GM04504 (cell line): ENCODE data around the gene GHRH.

ENCODE experiments used
- DNase-seq: peaks from one replicate; pipeline ENCODE4 v3.0.0-alpha.2; 2012; ENCODE audit warnings: low read depth

Gene GHRH

GRCh38 chr20:37260923-37261322 is 691 bp downstream of the GHRH start:
- DNase-seq: no peak

- DNase-seq: no peak
These were observed 1.7 kb downstream of the GHRH start for GRCh38 chr20:37259865-37260264.

- DNase-seq: no peak
These were observed 2.6 kb downstream of the GHRH start for GRCh38 chr20:37259031-37259430.

DNA sequence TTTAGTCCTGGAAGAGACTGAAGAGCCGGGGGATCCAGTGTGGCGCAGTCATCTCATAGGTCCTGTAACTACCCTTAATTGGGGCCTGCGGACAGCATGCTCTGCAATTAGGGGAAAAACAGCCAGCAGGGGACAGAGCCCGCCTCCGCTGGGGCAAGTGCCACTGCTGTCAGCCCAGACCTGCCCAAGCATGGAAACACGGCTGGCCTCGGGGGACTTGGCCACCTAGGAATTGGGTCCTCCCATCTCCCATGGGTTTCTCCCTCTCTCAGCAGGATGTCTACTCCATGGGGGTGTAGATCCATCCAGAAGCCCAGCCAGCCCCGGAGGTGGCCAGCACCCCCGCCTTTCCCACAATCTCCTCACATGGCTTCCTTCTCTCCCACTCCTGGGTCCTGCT is 3.6 kb downstream of the GHRH start:
- no peak for DNase-seq

DNA sequence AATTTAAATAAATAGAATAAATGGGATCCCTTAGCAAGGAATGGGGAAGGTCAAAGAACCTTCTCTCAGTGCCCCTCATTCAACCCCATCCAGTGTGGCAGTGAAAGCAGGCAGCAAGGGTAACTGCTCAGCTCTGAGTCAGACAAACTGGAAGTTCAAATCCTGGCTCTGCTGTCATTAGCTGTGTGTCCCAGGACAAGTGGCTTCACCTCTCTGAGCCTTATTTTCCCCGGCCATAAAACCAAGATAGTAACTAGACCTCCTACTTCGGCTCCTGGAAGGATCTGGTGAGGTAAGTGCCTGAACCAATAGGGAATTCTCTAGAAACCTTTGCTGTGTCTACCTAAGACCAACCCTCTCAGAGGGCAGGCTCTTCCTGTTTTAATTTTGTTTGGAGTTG is 4.1 kb downstream of the GHRH start:
- no peak for DNase-seq

DNA sequence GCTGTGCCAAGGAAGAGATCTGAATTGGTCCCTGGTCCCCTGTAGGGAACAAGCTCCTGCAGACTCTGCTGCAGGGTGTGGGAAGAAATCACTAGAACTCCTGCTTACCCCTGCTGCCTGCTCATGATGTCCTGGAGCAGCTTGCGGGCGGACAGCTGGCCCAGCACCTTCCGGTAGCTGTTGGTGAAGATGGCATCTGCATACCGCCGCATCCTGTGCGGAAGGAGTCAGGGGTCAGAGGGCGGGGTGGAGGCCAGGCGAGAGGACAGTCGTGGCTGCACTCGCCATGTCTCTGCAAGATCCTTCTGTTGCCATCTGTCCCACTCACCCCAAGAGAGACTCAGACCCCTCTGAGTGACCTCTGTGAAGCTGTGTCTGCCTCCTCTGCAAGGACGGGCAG is 5.3 kb downstream of the GHRH start:
- no peak for DNase-seq

DNA sequence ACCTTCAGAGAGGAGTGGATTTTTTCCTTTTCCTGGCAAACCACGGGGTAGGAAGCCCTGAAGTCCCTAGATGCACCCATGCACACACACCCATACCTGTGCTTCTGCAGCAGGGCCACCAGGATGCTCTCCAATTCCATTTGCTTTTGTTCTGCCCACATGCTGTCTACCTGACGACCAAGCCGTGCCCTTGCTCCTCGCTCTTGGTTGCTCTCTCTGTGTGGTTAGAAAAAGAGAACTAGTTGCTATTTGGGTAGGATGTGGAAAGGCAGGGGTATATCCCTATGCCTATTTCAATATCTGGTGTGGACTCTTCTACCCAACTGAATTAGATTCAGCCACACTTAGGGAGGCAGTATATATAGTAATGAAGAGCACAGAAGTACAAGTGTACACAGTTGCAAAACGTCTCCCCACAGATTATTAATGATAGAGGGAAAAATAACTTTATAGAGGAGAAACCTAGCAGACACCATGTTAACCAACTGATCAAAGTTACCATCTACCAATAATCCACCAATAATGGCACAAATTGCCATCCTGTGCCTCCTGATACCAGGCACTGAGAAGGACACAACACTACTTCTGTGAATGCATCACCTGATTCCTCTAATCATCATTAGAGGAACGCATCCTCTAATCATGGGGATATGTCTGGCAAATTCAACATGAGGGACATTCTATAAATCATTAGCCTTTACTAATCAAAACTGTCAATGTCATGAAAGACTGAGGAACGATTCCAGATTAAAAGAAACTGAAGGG is 7.3 kb downstream of the GHRH start:
- DNase-seq: no peak

DNA sequence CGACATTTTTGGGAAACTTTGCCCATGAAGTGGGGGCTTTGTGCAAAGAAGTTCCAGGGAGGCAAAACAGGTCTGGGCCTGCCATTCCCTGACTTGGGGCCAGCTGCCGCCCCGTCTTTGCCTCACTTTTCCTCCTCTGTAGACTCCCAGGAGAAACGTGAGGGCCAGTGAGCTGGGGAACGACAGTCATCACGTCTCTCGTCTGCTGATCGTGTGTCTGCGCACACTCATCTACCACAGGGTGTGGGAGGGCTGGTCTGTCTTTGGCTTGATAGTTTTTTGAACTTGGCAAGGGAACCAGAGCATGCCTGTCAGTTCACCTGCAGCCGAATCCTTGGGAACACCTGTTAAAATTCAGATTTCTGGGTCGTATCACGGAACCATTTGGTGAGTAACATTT is 8.5 kb downstream of the GHRH start:
- DNase-seq: no peak

DNA sequence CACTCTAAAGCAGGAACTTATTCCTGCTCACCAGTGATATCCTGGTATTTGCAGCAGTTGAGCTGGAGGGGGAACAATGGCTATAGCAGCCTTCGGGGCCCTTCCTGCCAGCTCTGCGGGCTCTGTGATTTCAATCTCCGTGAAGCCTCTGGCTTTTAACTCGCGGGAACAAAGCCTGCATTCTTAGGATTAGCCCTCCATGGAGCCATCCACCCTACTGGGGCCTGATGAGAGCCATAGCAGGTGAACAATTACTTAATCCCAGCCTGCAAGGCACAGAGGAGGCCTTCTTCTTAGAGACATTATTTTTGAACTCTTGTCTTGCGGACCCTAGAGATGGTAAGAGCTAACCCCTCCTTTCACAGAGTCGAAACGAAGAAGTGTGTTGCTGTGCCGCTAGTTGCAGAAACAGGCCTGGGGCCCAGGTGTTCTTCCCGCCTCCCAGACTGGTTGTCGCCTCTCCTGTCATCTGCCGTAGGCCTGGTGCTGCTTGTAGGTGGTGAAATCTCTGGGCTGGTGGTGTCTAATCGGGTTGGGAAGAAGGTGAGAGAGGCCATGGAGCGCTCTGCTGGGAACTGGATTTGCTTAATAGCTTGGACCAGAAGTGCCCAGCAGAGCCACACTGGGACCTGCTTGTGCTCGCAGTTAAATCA is 9.7 kb downstream of the GHRH start:
- DNase-seq: no peak

- no peak for DNase-seq
These were observed 12.3 kb downstream of the GHRH start for GRCh38 chr20:37249304-37249703.

- no peak for DNase-seq
These were observed 14.1 kb downstream of the GHRH start for GRCh38 chr20:37247547-37247946.

- DNase-seq: no peak
These were observed 14.9 kb downstream of the GHRH start for GRCh38 chr20:37246736-37247135.

- DNase-seq: no peak
These were observed 16.1 kb downstream of the GHRH start for GRCh38 chr20:37245216-37246150.

GRCh38 chr20:37244572-37244957 is 17.0 kb downstream of the GHRH start:
- DNase-seq: no peak

GRCh38 chr20:37243937-37244571 is 17.6 kb downstream of the GHRH start:
- no peak for DNase-seq

DNA sequence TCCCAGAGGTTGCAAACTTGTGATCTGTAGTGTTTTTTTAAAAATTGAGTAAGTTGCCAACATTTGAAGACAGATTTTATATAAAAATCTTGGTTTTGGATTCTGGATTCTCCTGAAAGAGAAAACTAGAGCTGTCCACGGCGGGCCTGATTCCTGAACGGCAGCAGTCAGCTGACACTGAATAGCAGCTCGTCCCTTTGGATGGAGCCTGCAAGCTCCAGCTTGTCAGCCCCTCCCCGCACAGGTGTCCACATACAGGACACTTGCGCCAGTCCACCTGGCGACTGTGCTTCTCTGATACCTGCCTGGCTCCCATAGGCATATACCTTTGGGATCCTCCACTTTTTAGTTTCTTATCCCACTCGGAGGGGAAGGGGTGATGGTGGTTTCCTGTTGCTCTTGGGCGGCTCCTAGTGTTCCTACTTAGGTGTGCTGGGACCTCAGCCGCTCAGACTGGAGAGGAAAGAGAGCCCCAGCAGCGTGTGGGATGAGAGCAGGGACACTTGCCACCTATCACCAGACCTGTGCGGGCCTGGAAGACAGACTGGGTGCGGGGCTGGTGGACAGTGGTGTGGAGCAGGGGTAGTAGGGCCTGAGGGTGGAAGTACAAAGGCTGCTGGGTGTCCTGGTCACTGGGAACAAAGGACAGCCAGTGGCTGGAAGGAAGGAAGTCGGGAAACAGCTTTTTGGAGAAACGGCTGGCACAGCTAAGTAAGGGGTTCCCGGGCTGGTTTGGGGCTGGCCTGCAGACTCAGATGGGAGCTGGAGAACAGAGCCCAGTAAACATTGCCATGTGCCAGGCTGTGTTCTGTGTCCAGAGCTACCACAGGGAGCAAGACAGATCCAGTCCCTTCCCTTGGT is 18.3 kb downstream of the GHRH start:
- no peak for DNase-seq

DNA sequence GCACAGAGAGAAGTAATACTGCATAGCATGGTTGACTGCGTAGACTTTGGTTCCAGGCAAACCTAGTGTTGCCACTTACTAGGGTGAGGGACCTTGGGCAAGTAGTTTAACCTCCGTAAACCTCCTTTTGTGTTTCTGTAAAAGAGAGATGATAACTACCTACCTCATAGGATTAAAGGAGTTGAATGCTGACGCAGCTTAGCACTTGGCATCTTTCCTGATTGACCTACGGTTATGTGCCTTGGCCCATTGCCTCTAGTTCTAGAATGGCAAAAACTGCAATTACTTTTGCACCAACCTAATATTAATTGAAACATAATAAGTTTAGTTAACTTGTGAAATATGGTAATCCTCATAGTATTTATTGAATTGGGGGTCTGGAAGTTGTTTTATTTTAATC is 19.1 kb downstream of the GHRH start:
- DNase-seq: no peak

DNA sequence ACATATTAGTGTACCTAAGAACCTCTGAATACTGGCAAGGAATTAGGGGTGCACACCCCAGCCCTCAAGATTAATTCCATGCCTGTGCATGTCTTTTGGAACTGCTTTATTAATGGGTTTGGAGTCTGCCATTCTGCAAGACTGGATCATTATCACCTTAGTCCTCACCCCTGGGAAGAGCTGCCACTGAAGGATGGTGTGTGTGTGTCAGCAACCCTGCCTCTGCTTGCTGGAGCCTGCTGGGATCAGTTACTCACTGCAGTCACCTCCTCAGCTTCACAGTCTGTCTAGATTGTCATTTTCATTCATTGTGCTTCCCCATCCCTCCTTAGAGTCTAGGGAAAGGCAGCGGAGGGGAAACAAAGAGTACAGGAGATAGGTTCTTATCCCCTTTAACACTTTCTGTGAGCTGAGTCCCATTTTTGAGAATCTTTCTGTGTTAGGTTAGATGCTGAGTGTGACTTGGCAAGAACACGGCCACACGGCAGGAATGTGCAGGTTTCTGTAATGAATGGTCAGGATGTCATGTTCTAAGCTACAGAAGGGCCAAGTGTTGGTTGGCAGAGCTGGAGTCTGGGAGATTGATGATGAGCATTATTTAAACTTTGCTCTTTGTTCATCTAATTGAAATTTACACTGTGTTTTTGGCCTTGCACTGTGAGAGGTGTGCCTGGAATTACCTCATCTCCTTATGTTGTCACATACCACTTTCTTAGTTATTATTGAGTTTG is 21.1 kb downstream of the GHRH start:
- DNase-seq: no peak

DNA sequence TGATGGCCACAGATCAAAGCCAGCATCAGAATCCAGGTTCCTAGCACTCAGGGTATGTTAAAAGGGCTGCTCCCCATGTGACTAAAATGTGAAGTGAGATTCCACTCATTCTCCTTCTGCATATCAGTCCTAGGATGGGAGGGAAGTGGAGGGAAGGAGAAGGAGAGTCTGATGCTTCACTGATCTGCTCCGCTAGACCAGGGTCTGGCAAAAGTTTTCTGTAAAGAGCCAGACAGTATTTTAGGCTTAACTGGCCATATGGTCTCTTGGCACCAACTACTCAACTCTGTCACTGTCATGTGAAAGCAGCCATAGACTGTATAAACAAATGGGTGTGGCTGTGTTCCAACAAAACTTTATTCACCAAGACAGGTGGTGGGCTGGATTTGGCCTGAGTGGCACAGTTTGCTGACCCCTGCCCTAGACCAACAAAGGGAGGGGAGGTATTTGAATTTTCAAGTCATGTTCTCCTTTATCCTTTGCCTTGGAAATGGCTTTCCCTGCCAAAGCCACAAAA is 22.6 kb downstream of the GHRH start:
- DNase-seq: no peak

- DNase-seq: no peak
These were observed 23.2 kb downstream of the GHRH start for GRCh38 chr20:37238426-37238825.
